Vagina (tissue), 2 donors: ENCODE results near the gene PTRH1.

Experiments used
- CTCF ChIP-seq, 3 experiments: fragments of 450-650 bp in 2 of 3; fragments of 200-600 bp in 1 of 3; sonication (generic) in 1 of 3; IDR thresholded peaks; one replicate each; pipeline ENCODE4 v1.5.1; 2017 to 2019; ENCODE audit warnings: antibody characterized with exemption in 3 of 3, mild to moderate bottlenecking in 2 of 3, moderate library complexity in 2 of 3
- POLR2A ChIP-seq, 2 donors: fragments of 450-650 bp; IDR thresholded peaks; one replicate each; pipeline ENCODE4 v1.6.1; 2017; ENCODE audit warnings: antibody characterized with exemption in 2 of 2, mild to moderate bottlenecking in 2 of 2, moderate library complexity in 2 of 2
- POLR2AphosphoS5 ChIP-seq, 2 donors: sonication (generic); formaldehyde crosslinking; IDR thresholded peaks; one replicate each; pipeline ENCODE4 v1.9.0; 2017; ENCODE audit warnings: antibody characterized with exemption in 2 of 2, mild to moderate bottlenecking in 2 of 2, low read depth in 1 of 2; ENCODE audit not compliant: insufficient read depth in 1 of 2

- TF ChIP-seq POLR2AphosphoS5 (IDR thresholded peaks at IDR 0.05; ENCODE audit: insufficient read depth in 1 of 2, low read depth in 1 of 2) (no peak), CTCF (IDR thresholded peaks at IDR 0.05) (no peak), POLR2A (IDR thresholded peaks at IDR 0.05) (no peak)
These were observed 36.0 kb downstream of the PTRH1 start for GRCh38 chr9:127679506-127679905.
